Measurements from ENCODE around the gene FBP1. TPM values are rescaled to one million over a fixed set of nuclear protein-coding genes. Genes with fewer than 3 reads are reported as not detected.

The FBP1 gene
- polyA plus RNA-seq, 3 donors = 82.2 to 95.5 (median 84.4) TPM

DNA sequence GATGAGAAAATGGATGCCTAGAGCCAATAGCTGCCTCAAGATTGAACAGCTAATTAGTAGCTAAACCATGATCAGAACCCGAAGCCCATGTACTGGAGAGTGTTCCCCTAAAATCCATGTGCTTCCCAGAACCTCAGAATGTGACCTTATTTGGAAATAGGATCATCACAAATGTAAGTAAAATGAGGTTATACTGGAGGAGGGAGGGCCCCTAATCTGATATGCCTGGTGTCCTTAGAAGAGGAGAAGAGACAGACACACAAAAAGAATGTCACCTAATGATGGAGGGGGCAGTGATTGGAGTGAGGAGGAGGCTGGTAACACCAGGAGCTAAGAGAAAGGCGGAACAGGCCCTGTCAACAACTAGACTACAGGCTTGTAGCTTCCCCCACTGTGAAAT lies 41.3 kb upstream of the FBP1 start:
- Histone ChIP-seq H3K9me3 (replicated peaks in 1 of 2; ENCODE audit: control insufficient read depth in 1 of 2, insufficient read depth in 1 of 2, low read length in 2 of 2) (peaks cover 0 to 3% of the 10 kb centered on the region in 2 donors), H3K36me3 (replicated peaks in 1 of 2; ENCODE audit: control insufficient read depth in 1 of 2, insufficient read depth in 2 of 2, low read length in 2 of 2) (no peaks in the 10 kb centered on the region), H3K4me2 (replicated peaks; ENCODE audit: extremely low read depth, low read length, poor library complexity, severe bottlenecking) (no peak overlapping the region), H3K4me1 (ENCODE audit: control insufficient read depth in 1 of 2, insufficient read depth in 2 of 2, low read length in 2 of 2) (no peaks in the 10 kb centered on the region), H3K79me2 (ENCODE audit: insufficient read depth, low read length) (no peaks in the 10 kb centered on the region), H3K9ac (ENCODE audit: insufficient read depth, low read length, poor library complexity, severe bottlenecking) (no peak overlapping the region), H3K27ac (ENCODE audit: low read depth in 1 of 2, low read length in 2 of 2) (no peak overlapping the region), H3K4me3 (replicated peaks in 1 of 3; ENCODE audit: low read depth in 2 of 3, low read length in 3 of 3) (no peak overlapping the region), H4K20me1 (ENCODE audit: insufficient read depth, low read length) (no peaks in the 10 kb centered on the region), H2AFZ (ENCODE audit: insufficient read depth, low read depth, low read length, poor library complexity, severe bottlenecking) (no peak overlapping the region), H3K27me3 (ENCODE audit: control insufficient read depth in 2 of 2, insufficient read depth in 2 of 2, low read length in 2 of 2) (peaks cover 2% of the 10 kb centered on the region in 2 donors)
- DNase-seq = no peak
- Mint-ChIP-seq H3K27ac (no peak overlapping the region), H3K9me3 (peaks cover 0 to 7% (median 3%) of the 10 kb centered on the region in 7 donors), H3K27me3 (ENCODE audit: low read depth in 3 of 3) (peaks cover 0 to 8% (median 3%) of the 10 kb centered on the region in 3 donors), H3K4me3 (no peak overlapping the region), H3K4me1 (no peaks in the 10 kb centered on the region), H3K36me3 (no peaks in the 10 kb centered on the region)
- TF ChIP-seq, protein P1, sequence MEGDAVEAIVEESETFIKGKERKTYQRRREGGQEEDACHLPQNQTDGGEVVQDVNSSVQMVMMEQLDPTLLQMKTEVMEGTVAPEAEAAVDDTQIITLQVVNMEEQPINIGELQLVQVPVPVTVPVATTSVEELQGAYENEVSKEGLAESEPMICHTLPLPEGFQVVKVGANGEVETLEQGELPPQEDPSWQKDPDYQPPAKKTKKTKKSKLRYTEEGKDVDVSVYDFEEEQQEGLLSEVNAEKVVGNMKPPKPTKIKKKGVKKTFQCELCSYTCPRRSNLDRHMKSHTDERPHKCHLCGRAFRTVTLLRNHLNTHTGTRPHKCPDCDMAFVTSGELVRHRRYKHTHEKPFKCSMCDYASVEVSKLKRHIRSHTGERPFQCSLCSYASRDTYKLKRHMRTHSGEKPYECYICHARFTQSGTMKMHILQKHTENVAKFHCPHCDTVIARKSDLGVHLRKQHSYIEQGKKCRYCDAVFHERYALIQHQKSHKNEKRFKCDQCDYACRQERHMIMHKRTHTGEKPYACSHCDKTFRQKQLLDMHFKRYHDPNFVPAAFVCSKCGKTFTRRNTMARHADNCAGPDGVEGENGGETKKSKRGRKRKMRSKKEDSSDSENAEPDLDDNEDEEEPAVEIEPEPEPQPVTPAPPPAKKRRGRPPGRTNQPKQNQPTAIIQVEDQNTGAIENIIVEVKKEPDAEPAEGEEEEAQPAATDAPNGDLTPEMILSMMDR (IDR thresholded peaks at IDR 0.05) = no peak
- no CpG with 5 or more reads among the region's 2 CpGs for WGBS (ENCODE audit: insufficient coverage)
- intact Hi-C loops (cut with micrococcal nuclease) = loop anchor here (2.0 to 10.0 kb wide), 4 partner anchors 447 to 1537 kb away; no protein-coding TSS in a partner anchor

DNA sequence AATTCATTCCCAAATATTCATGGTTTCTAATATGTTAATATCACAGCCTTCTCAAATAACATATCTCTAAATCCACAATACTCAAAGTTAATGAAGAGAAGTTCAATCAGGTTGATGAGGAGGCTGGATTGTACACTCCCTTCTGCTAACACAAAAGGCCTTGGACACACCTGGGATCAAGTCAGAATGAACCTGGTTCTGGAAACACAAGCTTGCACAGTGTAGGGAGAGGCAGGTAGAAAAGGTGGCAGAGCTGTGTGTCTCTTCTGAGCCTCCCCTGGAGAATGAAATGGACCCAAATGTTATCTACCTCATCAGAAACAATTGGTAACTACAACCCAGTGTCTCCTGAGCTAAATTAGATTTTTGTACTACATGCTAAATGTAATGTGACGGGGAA lies 40.7 kb upstream of the FBP1 start:
- intact Hi-C loops (cut with micrococcal nuclease) = loop anchor here (2.0 to 10.0 kb wide), 4 partner anchors 447 to 1537 kb away; no protein-coding TSS in a partner anchor
- Histone ChIP-seq H3K27ac (ENCODE audit: low read depth in 1 of 2, low read length in 2 of 2) (no peak overlapping the region), H2AFZ (ENCODE audit: insufficient read depth, low read depth, low read length, poor library complexity, severe bottlenecking) (no peak overlapping the region), H3K9me3 (replicated peaks in 1 of 2; ENCODE audit: control insufficient read depth in 1 of 2, insufficient read depth in 1 of 2, low read length in 2 of 2) (peaks cover 0 to 3% of the 10 kb centered on the region in 2 donors), H3K9ac (ENCODE audit: insufficient read depth, low read length, poor library complexity, severe bottlenecking) (no peak overlapping the region), H4K20me1 (ENCODE audit: insufficient read depth, low read length) (no peaks in the 10 kb centered on the region), H3K79me2 (ENCODE audit: insufficient read depth, low read length) (no peaks in the 10 kb centered on the region), H3K4me3 (replicated peaks in 1 of 3; ENCODE audit: low read depth in 2 of 3, low read length in 3 of 3) (no peak overlapping the region), H3K36me3 (replicated peaks in 1 of 2; ENCODE audit: control insufficient read depth in 1 of 2, insufficient read depth in 2 of 2, low read length in 2 of 2) (no peaks in the 10 kb centered on the region), H3K4me2 (replicated peaks; ENCODE audit: extremely low read depth, low read length, poor library complexity, severe bottlenecking) (no peak overlapping the region), H3K4me1 (ENCODE audit: control insufficient read depth in 1 of 2, insufficient read depth in 2 of 2, low read length in 2 of 2) (no peaks in the 10 kb centered on the region), H3K27me3 (ENCODE audit: control insufficient read depth in 2 of 2, insufficient read depth in 2 of 2, low read length in 2 of 2) (peaks cover 2% of the 10 kb centered on the region in 2 donors)
- TF ChIP-seq, protein P1 (IDR thresholded peaks at IDR 0.05) = no peak
- Mint-ChIP-seq H3K27me3 (ENCODE audit: low read depth in 3 of 3) (peaks cover 0 to 8% (median 3%) of the 10 kb centered on the region in 3 donors), H3K36me3 (no peaks in the 10 kb centered on the region), H3K27ac (no peak overlapping the region), H3K4me1 (no peaks in the 10 kb centered on the region), H3K9me3 (peaks cover 0 to 7% (median 3%) of the 10 kb centered on the region in 7 donors), H3K4me3 (no peak overlapping the region)
- DNase-seq = no peak
- WGBS (ENCODE audit: insufficient coverage) = no CpG with 5 or more reads among the region's 1 CpG
